Loucy (cell line): ENCODE data around the gene TMCC2.

ENCODE experiments used
- CTCF ChIP-seq: fragments of 200-600 bp; sonication (generic); conservative IDR thresholded peaks from 2 replicates; pipeline ENCODE4 v1.5.1; 2014; ENCODE audit warnings: mild to moderate bottlenecking, antibody characterized with exemption, low read length
- EZH2phosphoT487 ChIP-seq: fragments of 200-600 bp; IDR thresholded peaks from 2 replicates; pipeline ENCODE4 v1.6.1; 2018; ENCODE audit warnings: antibody characterized with exemption, mild to moderate bottlenecking, moderate library complexity, borderline replicate concordance

DNA sequence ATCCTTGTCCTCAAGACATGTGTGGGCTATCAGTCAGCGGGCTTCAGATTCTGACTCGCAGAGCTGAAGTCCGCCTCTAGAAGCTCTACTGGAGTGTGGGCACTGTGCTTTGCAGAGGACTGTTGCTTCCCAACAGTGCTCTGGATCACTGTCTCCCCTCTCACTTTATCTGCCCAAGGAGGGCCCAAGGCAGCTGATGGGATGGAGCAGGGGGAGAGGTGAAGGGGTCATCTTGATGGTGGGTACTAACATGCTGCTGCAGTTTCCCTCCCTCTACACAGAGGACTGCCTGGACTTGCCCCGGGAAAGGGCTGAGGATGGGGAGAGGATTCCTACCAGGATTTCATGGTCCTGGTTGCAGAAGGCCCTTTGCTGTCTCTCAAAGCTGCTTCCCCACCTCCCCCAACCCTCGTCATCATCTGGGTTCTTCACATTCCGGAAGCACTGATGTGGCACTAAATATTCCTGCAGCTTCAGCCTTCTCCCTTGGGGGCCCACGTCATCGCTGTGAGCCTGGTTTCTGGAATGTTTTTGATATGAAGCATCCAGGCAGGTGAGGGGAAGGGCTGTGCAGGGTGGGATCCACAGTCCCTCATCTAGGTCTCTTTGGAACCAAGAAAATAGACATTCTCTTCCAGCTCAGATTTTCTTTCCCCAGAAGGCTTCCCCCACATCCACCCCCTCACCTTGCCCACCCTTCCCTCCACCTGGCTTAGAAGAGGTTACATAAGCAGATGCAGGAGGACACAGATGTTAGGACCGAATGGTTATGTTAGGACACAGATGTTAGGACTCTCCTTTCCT, 70.6 kb downstream of the TMCC2 start:
- TF ChIP-seq CTCF (no peak), EZH2phosphoT487 (no peak)
